Glomerular endothelial cell (primary cell): Measurements from ENCODE around the gene DPYD. TPM values are rescaled to one million over a fixed set of nuclear protein-coding genes. Genes with fewer than 3 reads are reported as not detected.
"Not testable (repeated sequence)": the region's sequence is repeated elsewhere in the genome, so short reads cannot be mapped to it uniquely, and the experiment has no call there.

Experiments
- DNase-seq: peaks from one replicate; pipeline ENCODE4 v3.0.0-alpha.2; 2011; ENCODE audit warnings: low read depth, low spot score; ENCODE audit errors: extremely low read depth
- total RNA-seq: library from RNA; depleted of rRNA; stranded (reverse); fragments of >200 nt; gene quantifications from 2 replicates; pipeline ENCODE4 v1.2.3, GENCODE V29; 2015

DPYD gene
- total RNA-seq, 1 donor from 2014 or later: 6.4 TPM

GRCh38 chr1:97245682-97246081 is 675.2 kb downstream of the DPYD start:
- no peak for DNase-seq

- no peak for DNase-seq
These were observed 675.8 kb downstream of the DPYD start for GRCh38 chr1:97245026-97245425.

DNA sequence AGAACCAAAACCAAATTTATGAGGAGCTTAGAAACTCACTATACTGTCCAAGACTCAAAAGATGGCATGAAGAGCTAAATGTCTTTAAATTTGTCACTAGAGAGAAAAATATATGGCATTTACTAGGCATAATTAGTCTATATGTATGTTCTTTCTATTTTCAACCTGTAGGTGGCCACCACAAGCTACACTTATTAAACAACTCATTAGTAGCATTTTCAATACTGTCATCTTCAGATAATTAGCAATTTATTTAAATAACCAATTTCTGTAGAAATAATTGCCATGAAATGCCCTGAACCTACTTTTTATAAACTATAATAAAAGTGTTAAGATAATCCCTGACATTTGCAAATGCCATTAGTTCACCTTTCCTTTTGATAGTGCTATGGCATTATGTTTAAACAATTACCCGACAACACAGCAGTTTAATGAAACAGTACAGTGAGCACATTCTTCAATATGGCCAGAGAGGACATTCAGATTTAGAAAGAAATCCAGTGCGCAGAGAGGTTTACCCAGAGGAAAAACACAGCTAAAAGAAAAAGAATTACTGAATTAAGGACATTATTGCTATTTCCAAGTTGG is 676.8 kb downstream of the DPYD start:
- no peak for DNase-seq

DNA sequence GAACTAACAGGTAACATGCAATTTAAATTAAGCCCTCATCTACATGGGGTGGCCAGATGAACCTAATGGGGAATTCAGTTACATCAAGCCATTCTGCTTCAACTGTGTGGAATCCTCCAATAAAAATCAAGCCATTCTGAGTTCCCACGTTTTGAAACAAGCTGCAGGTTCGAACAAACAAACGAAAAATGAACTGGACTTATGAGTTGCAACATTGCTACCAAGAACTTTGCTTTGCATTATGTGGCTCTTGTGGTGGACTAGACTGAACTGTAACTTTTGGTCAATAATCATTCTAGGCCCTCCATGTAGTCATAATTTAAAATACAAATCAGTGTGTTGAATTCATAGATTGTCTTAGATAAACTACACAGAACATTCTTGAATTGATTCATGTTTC is 682.0 kb downstream of the DPYD start:
- no peak for DNase-seq

- not testable (repeated sequence) for DNase-seq
These were observed 689.5 kb downstream of the DPYD start for GRCh38 chr1:97231354-97231753.

DNA sequence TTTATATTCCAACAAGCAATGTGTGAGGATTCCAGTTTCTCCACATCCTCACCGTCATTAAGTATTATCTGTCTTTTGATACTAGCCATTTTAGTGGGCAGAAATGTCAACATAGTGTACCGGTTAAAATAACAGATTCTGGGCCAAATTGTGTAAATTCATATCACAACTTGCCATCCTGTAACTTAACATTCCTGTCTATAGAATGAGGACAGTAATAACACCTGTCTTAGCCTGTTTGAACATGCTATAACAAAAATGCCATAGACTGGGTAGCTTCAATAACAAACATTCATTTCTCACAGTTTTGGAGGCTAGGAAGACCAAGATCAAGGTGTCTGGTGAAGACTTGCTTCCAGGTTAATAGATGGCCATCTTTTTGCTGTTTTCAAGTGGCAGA is 708.2 kb downstream of the DPYD start:
- no peak for DNase-seq

GRCh38 chr1:97210307-97210706 is 710.5 kb downstream of the DPYD start:
- DNase-seq: no peak

DNA sequence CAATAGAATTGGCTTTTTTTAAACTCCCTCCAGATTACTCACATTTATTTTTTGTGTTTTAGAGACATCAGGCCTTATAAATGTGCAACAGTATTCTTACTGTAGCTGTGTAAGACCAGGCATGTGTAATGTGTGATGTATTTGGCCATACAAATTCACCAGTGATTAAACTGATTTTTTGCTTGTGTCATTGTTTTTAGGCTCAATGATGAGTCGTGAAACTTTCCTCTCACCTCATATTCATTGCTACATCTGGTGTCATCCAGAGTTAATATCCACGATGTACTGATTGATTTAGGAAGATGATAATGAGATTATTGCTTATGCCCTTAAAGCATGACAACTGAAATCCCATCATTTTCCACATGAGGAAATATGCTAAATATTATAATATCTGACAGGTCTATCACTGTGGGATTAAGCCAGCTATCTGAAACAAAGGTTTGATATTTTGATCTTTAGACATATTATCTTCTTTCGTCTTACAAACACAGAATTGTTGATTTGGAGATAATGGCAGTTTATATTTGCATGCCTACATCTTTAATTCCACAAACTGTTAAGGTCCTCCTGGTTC is 711.4 kb downstream of the DPYD start:
- DNase-seq: no peak

DNA sequence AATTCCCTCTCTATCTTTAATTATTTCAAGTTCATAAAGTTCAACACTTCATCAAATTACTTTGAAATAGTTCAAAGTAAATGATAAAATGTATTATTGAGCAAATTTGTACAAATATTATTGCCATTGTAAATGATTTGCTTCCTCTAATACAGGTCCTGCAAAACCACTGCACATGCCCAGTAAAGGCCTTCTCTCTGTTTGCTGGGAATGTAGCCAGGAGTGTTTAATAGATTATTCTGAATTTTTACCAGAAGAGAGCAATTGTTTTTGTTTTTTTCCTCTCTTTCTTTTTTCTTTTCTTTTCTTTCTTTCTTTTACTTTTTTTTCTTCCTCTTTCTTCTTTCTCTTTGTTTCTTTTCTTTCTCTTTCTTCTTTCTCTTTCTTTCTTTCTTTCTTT is 713.0 kb downstream of the DPYD start:
- DNase-seq: no peak

DNA sequence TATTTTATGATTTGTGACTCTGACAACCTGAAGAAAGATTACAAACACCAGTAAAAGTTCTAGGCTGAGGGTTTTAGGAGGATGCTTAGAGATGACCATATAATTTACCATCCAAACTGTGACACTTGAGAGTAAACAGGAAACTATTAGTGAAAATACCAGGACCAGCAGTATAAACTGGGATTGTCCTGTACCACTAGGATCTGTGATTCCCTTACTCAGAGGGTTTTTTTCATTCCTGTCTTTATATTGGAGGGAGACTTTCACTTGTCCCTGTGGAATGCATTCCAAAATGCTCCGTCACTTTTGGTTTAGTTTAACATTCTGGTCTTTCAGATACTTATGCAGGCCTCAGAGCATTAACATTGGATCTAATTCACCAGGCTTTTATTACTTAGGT is 716.4 kb downstream of the DPYD start:
- no peak for DNase-seq

DNA sequence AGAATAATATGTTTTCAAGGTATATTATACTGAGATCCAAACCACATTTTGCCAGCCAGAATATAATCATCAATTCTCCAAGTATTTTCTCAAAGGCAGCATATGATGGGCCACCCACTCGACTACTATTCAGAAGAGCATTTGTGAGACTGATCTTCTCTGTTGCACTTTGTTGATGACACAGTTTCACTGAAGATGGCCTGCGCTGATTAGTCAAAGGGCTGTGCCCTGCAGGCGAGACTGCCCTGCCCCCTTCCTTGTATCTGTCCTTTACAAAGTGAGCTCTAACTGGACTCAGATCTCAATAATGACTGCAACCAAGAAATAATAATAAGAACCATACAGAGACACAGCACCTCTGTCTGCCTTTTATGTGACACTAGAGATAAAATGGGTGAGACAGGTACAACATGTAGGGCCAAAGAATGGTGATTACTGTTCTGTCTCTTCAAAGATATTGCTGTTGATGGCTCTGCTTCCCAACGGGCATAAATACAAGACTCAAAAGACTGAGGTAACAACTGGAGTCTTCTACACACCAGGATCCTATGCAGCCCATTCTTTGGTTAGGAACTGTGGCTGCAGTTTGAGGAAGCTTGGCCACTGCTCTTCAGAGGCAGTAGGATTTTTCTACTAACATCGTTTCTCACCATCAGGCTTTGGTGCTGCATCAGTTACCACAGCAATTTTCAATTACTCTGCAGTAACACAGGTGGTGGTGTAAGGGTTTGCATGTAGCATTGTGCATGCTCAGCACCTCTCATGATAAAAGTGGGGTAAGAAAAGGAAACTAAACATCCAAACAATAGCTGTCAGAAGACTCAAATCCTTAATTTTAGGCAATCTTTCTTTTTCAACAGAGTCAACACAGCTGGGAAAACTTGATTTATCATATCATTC is 718.1 kb downstream of the DPYD start:
- no peak for DNase-seq

GRCh38 chr1:97201641-97202040 is 719.2 kb downstream of the DPYD start:
- DNase-seq: no peak

GRCh38 chr1:97200595-97200994 is 720.2 kb downstream of the DPYD start:
- no peak for DNase-seq

DNA sequence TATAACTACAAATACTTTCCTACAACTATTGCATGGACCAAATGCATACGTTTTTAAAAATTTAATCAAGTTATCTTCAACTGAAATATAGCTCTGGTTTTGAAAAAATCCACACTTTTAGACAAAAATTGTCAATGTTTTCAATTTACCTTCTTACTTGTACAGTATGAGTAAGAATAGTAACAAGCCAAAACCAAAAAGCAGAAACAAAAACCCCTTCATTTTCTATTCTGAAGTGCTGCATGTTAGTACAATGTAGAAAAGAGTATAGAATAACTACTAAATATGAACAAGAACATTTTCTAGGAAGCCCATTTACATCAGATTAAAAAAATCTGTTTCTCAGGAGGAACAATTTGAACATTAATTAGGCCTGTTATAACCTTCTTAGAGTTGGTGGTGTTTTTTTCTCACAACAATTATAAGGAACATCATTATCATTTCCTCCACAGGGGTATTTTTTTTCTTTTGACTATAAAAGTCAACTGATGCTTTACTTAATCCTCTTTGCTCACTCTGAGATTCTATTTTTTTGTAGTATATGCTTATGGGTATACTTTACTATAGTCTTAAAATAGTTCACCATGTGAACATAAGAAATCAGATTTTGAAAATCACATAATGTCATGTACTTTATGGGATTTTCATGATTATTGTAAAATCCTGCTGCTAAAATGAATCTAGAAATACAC is 723.9 kb downstream of the DPYD start:
- DNase-seq: no peak

DNA sequence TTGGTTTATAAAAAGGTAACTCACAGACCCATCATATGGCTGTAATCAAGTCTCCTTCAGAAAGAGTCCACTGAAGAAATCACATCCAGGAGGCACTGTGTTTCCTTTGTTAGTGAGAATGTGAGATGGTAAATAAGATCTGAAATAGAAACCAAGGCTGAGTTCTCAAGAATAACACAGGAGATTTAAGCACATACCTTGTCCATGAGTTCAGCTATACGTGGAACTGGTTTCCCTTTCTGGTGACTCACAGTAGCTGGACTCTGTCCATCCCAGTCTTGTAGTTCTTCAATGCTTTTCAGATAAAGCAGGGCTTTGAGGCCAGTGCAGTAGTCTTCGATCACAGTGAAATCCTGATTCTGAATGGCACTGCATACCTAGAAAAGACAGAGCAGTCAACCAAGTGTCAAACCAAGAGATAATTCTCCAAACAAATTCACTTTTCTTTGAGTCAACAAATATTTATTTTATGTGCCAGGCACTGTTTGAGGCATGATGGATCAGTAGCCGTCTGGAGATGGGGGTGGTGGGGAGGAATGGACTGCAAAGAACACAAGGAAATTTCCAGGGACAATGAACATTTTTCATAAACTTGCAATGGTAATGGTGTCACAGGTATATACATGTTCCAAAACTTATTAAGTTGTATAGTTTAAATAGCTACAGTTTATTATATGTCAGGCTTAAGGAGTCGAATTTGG is 727.8 kb downstream of the DPYD start:
- DNase-seq: peak; percentile 93

DNA sequence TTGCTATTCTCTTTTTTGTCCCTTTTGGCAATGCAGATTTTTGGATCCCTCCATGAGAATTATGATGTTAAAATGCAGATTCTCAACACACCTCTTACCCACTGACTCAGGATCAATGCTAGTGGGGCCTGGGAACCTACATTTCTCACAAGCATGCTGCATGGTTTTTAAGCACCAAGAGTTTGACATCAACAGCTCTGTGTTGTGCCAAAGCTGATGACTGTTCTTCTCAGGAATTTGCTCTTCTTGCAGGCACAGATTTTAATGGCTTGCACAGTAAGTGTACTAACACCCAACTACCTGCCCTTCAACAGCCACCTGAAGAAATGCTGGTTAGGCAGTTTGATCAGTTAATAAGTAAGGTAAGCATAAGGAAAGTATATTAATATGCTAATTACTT is 730.5 kb downstream of the DPYD start:
- no peak for DNase-seq

DNA sequence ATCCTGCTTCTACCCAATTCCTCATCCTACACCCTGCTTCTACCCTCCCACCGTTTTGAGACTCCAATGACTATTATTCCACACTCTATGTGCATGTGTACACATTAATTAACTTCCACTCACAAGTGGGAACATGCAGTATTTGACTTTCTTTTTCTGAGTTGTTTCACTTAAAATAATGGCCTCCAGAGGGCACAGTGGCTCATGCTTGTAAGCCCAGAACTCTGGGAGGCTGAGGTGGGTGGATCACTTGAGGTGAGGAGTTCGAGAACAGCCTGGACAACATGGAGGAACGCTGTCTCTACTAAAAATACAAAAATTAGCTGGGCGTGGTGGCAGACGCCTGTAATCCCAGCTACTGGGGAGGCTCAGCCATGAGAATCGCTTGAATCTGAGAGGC is 734.5 kb downstream of the DPYD start:
- no peak for DNase-seq

- DNase-seq: no peak
These were observed 746.7 kb downstream of the DPYD start for GRCh38 chr1:97174039-97174704.

DNA sequence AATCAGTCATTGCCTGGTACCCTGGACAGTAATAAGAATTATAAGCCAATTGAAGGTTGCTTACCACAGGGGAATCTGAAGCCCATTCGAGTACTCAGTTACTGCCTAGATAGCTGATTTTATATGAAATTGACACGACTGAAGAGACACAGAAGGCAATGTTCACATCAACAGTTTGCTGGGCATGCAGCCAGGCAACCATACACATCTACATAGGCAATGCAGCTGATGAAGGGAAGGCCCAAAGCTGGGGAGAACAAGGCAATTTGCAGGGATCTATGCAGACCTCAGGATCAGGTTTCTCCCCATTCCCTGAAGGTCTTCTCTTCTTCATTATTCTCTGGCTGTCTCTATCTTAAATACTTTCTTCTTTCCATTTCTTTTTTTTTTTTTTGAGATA is 750.5 kb downstream of the DPYD start:
- no peak for DNase-seq

- no peak for DNase-seq
These were observed 752.8 kb downstream of the DPYD start for GRCh38 chr1:97168056-97168455.
